ENCODE measurements around the gene KRTAP5-8. TPM values are rescaled to one million over a fixed set of nuclear protein-coding genes. Genes with fewer than 3 reads are reported as not detected.

Gene KRTAP5-8
- total and polyA plus RNA-seq, 2 experiments from 2014 or later: not detected

DNA sequence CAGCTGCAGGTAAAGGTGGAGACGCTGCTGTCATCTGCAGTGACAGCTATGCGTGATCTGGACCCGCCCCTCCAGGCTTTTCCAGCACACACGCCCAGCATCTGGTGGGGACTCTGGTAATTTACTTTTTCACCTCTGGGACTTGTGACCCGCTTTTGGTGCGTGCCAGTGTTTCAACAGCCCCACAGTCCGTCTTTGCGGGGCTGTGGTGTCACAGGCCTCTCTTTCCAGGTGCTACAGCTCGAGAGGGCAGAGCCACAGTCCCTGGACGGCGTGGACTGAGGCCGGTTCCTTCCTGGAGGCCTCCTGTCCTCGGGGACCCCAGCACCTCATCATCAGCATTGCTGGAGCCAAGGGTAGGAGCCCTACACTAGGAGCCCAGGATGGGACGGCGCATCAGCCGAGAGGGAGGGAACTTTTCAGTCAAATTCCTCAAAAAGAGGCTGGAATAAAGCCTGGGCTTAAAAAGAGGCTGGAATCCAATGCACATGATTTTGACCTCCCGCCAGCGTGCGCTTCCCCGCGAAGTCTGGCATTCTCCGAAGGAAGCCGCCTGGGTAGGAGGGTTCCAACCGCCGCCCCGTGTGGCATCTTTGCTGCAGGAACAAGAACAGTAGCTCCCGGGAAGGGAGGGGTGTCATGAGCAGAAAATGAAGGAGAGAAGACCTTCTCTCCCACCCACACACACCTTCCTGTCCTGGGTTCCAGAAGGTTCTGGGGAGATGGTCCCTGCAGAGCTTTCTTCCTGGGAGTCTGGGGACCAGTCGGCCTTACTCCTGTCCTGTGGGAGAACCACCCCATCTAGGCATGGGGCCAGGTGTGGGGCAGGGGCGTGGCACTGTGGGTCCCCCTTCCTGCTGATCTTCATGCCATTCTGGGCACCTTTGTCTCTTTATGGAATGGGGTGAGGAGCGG lies 36.5 kb upstream of the KRTAP5-8 start:
- TF ChIP-seq, protein P1, sequence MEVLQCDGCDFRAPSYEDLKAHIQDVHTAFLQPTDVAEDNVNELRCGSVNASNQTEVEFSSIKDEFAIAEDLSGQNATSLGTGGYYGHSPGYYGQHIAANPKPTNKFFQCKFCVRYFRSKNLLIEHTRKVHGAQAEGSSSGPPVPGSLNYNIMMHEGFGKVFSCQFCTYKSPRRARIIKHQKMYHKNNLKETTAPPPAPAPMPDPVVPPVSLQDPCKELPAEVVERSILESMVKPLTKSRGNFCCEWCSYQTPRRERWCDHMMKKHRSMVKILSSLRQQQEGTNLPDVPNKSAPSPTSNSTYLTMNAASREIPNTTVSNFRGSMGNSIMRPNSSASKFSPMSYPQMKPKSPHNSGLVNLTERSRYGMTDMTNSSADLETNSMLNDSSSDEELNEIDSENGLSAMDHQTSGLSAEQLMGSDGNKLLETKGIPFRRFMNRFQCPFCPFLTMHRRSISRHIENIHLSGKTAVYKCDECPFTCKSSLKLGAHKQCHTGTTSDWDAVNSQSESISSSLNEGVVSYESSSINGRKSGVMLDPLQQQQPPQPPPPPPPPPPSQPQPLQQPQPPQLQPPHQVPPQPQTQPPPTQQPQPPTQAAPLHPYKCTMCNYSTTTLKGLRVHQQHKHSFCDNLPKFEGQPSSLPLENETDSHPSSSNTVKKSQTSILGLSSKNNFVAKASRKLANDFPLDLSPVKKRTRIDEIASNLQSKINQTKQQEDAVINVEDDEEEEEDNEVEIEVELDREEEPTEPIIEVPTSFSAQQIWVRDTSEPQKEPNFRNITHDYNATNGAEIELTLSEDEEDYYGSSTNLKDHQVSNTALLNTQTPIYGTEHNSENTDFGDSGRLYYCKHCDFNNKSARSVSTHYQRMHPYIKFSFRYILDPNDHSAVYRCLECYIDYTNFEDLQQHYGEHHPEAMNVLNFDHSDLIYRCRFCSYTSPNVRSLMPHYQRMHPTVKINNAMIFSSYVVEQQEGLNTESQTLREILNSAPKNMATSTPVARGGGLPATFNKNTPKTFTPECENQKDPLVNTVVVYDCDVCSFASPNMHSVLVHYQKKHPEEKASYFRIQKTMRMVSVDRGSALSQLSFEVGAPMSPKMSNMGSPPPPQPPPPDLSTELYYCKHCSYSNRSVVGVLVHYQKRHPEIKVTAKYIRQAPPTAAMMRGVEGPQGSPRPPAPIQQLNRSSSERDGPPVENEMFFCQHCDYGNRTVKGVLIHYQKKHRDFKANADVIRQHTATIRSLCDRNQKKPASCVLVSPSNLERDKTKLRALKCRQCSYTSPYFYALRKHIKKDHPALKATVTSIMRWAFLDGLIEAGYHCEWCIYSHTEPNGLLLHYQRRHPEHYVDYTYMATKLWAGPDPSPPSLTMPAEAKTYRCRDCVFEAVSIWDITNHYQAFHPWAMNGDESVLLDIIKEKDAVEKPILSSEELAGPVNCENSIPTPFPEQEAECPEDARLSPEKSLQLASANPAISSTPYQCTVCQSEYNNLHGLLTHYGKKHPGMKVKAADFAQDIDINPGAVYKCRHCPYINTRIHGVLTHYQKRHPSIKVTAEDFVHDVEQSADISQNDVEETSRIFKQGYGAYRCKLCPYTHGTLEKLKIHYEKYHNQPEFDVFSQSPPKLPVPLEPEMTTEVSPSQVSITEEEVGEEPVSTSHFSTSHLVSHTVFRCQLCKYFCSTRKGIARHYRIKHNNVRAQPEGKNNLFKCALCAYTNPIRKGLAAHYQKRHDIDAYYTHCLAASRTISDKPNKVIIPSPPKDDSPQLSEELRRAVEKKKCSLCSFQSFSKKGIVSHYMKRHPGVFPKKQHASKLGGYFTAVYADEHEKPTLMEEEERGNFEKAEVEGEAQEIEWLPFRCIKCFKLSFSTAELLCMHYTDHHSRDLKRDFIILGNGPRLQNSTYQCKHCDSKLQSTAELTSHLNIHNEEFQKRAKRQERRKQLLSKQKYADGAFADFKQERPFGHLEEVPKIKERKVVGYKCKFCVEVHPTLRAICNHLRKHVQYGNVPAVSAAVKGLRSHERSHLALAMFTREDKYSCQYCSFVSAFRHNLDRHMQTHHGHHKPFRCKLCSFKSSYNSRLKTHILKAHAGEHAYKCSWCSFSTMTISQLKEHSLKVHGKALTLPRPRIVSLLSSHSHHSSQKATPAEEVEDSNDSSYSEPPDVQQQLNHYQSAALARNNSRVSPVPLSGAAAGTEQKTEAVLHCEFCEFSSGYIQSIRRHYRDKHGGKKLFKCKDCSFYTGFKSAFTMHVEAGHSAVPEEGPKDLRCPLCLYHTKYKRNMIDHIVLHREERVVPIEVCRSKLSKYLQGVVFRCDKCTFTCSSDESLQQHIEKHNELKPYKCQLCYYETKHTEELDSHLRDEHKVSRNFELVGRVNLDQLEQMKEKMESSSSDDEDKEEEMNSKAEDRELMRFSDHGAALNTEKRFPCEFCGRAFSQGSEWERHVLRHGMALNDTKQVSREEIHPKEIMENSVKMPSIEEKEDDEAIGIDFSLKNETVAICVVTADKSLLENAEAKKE (CRISPR knock-in tag; IDR thresholded peaks at IDR 0.05): no peak
- TF ChIP-seq, protein P2, sequence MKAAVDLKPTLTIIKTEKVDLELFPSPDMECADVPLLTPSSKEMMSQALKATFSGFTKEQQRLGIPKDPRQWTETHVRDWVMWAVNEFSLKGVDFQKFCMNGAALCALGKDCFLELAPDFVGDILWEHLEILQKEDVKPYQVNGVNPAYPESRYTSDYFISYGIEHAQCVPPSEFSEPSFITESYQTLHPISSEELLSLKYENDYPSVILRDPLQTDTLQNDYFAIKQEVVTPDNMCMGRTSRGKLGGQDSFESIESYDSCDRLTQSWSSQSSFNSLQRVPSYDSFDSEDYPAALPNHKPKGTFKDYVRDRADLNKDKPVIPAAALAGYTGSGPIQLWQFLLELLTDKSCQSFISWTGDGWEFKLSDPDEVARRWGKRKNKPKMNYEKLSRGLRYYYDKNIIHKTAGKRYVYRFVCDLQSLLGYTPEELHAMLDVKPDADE (IDR thresholded peaks at IDR 0.05): no peak
- no peak for TF ChIP-seq NANOG (IDR thresholded peaks at IDR 0.05; ENCODE audit: borderline replicate concordance)
- TF ChIP-seq CREB1 (CRISPR knock-in tag; IDR thresholded peaks at IDR 0.05; ENCODE audit: low read depth): no peak
- TF ChIP-seq, protein P3, sequence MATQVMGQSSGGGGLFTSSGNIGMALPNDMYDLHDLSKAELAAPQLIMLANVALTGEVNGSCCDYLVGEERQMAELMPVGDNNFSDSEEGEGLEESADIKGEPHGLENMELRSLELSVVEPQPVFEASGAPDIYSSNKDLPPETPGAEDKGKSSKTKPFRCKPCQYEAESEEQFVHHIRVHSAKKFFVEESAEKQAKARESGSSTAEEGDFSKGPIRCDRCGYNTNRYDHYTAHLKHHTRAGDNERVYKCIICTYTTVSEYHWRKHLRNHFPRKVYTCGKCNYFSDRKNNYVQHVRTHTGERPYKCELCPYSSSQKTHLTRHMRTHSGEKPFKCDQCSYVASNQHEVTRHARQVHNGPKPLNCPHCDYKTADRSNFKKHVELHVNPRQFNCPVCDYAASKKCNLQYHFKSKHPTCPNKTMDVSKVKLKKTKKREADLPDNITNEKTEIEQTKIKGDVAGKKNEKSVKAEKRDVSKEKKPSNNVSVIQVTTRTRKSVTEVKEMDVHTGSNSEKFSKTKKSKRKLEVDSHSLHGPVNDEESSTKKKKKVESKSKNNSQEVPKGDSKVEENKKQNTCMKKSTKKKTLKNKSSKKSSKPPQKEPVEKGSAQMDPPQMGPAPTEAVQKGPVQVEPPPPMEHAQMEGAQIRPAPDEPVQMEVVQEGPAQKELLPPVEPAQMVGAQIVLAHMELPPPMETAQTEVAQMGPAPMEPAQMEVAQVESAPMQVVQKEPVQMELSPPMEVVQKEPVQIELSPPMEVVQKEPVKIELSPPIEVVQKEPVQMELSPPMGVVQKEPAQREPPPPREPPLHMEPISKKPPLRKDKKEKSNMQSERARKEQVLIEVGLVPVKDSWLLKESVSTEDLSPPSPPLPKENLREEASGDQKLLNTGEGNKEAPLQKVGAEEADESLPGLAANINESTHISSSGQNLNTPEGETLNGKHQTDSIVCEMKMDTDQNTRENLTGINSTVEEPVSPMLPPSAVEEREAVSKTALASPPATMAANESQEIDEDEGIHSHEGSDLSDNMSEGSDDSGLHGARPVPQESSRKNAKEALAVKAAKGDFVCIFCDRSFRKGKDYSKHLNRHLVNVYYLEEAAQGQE (IDR thresholded peaks at IDR 0.05; ENCODE audit: unreplicated experiment): no peak
- no peak for TF ChIP-seq STAT1 (IDR thresholded peaks at IDR 0.05; ENCODE audit: unreplicated experiment)
- TF ChIP-seq, protein P4, sequence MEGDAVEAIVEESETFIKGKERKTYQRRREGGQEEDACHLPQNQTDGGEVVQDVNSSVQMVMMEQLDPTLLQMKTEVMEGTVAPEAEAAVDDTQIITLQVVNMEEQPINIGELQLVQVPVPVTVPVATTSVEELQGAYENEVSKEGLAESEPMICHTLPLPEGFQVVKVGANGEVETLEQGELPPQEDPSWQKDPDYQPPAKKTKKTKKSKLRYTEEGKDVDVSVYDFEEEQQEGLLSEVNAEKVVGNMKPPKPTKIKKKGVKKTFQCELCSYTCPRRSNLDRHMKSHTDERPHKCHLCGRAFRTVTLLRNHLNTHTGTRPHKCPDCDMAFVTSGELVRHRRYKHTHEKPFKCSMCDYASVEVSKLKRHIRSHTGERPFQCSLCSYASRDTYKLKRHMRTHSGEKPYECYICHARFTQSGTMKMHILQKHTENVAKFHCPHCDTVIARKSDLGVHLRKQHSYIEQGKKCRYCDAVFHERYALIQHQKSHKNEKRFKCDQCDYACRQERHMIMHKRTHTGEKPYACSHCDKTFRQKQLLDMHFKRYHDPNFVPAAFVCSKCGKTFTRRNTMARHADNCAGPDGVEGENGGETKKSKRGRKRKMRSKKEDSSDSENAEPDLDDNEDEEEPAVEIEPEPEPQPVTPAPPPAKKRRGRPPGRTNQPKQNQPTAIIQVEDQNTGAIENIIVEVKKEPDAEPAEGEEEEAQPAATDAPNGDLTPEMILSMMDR (conservative IDR thresholded peaks at IDR 0.05; ENCODE audit: low read depth in 2 of 2): no peak
- no peak for TF ChIP-seq JUNB (IDR thresholded peaks at IDR 0.05; ENCODE audit: unreplicated experiment)
- TF ChIP-seq ZNF331 (CRISPR knock-in tag; IDR thresholded peaks at IDR 0.05; ENCODE audit: low read depth): no peak
- TF ChIP-seq EZH2phosphoT487 (IDR thresholded peaks at IDR 0.05; ENCODE audit: unreplicated experiment): no peak
- Mint-ChIP-seq H3K4me1 (peaks cover 17% of the 10 kb centered on the region), H3K4me3 (no peak overlapping the region), H3K36me3 (ENCODE audit: low read depth) (peaks cover 40% of the 10 kb centered on the region), H3K9me3 (peaks cover 11% of the 10 kb centered on the region; the same call in 2 of the 3 replicates), H3K27me3 (ENCODE audit: insufficient read depth, low read depth, poor library complexity) (peaks cover 11% of the 10 kb centered on the region), H3K27ac (no peak overlapping the region)
- peaks cover 8% of the 10 kb centered on the region; the same call in 1 of the 2 replicates for H3K4me1 ChIP-seq (ENCODE audit: insufficient read depth)
- no peak overlapping the region for H2AFZ ChIP-seq
- H3K27ac ChIP-seq (ENCODE audit: low read depth): no peak overlapping the region
- peaks cover 8% of the 10 kb centered on the region; the same call in 1 of the 2 replicates for H3K36me3 ChIP-seq (ENCODE audit: insufficient read depth)
- no peak overlapping the region for H3K4me3 ChIP-seq
- no peaks in the 10 kb centered on the region for H4K20me1 ChIP-seq (replicated peaks; ENCODE audit: insufficient read depth)
- no peaks in the 10 kb centered on the region for H3K79me2 ChIP-seq (replicated peaks; ENCODE audit: insufficient read depth)
- H3K4me2 ChIP-seq: no peak overlapping the region
- H3F3A ChIP-seq (replicated peaks; ENCODE audit: low read depth): no peaks in the 10 kb centered on the region
- ATAC-seq (no peak), DNase-seq (ENCODE audit: low spot score) (no peak)
- no peaks in the 10 kb centered on the region for H3K27me3 ChIP-seq (ENCODE audit: insufficient read depth)
- H3K9me2 ChIP-seq (ENCODE audit: insufficient read depth): no peaks in the 10 kb centered on the region
